ENCODE measurements around the gene NTNG2. TPM values are rescaled to one million over a fixed set of nuclear protein-coding genes. Genes with fewer than 3 reads are reported as not detected.

Gene NTNG2
- total RNA-seq, 3 donors from 2014 or later = 0.41 to 0.73 (median 0.43) TPM

DNA sequence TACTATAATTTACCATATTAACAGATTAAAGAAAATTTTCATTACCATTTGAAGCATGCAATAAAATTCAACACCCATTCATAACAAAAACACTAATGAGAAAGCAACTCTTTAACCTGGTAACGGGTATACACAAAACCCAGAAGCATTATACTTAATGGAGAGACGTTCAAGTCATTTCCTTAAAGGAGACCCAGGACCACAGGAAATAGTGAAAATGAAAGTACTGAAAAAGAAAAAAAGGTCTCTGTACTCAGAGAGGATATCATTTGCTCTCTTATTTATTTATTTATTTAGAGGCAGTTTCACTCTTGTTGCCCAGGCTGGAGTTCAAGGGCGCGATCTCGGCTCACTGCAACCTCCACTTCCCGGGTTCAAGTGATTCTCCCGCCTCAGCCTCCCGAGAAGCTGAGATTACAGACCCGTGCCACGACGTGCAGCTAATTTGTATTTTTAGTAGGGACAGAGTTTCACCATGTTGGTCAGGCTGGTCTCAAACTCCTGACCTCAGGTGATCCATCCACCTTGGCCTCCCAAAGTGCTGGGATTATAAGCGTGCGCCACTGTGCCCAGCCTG, 131.4 kb downstream of the NTNG2 start:
- DNase-seq (no peak), ATAC-seq (no peak)
- peaks cover 13% of the 10 kb centered on the region for H3K36me3 ChIP-seq (ENCODE audit: low read depth)
- no peaks in the 10 kb centered on the region for H3K9me3 ChIP-seq
- H3K4me1 ChIP-seq (ENCODE audit: low read depth) = no peaks in the 10 kb centered on the region
- TF ChIP-seq, protein P1, sequence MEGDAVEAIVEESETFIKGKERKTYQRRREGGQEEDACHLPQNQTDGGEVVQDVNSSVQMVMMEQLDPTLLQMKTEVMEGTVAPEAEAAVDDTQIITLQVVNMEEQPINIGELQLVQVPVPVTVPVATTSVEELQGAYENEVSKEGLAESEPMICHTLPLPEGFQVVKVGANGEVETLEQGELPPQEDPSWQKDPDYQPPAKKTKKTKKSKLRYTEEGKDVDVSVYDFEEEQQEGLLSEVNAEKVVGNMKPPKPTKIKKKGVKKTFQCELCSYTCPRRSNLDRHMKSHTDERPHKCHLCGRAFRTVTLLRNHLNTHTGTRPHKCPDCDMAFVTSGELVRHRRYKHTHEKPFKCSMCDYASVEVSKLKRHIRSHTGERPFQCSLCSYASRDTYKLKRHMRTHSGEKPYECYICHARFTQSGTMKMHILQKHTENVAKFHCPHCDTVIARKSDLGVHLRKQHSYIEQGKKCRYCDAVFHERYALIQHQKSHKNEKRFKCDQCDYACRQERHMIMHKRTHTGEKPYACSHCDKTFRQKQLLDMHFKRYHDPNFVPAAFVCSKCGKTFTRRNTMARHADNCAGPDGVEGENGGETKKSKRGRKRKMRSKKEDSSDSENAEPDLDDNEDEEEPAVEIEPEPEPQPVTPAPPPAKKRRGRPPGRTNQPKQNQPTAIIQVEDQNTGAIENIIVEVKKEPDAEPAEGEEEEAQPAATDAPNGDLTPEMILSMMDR (IDR thresholded peaks at IDR 0.05) = no peak
- H3K4me3 ChIP-seq = no peak overlapping the region
- intact Hi-C loops (cut with DNase I, micrococcal nuclease) = no loop called here

Other genes with a start within 250 kb of the NTNG2 start
- 10 to 100 TPM; 13.0 to 16.3 (median 14.4) TPM for gene MED27, start 82.2 kb upstream of the NTNG2 start, total RNA-seq
- 10 to 100 TPM; 35.4 to 54.2 (median 38.7) TPM for gene SETX, start 192.9 kb downstream of the NTNG2 start, total RNA-seq
- gene TTF1, start 244.8 kb downstream of the NTNG2 start, total RNA-seq = 10 to 100 TPM in 1 of 3 donors, 1 to 10 TPM in 2; 9.1 to 15.1 (median 9.7) TPM
- gene CFAP77, start 248.2 kb downstream of the NTNG2 start, total RNA-seq = not detected